ENCODE measurements around the gene TTF2.

GRCh38 chr1:117138561-117138960 is 78.4 kb downstream of the TTF2 start:
- TF ChIP-seq CTCF (IDR thresholded peaks at IDR 0.05) (no peak), POLR2AphosphoS5 (IDR thresholded peaks at IDR 0.05) (no peak), POLR2A (IDR thresholded peaks at IDR 0.05; ENCODE audit: low read depth) (no peak), EP300 (IDR thresholded peaks at IDR 0.05) (no peak)
